Liver (tissue), 9 donors: Measurements from ENCODE around the gene FANK1. TPM values are rescaled to one million over a fixed set of nuclear protein-coding genes. Genes with fewer than 3 reads are reported as not detected.

Experiments
- DNase-seq: peaks from one replicate; pipeline ENCODE4 v3.0.0-alpha.2; 2017; ENCODE audit warnings: low spot score
- H3K27ac ChIP-seq, 2 donors: one replicate each; pipeline ENCODE4 v1.7.0; 2013; ENCODE audit warnings: inconsistent platforms in 2 of 2, low read length in 2 of 2, control low read depth in 1 of 2, low read depth in 1 of 2, mild to moderate bottlenecking in 1 of 2
- H3K27me3 ChIP-seq, 4 donors: one replicate each; pipeline versions ENCODE4 v1.6.1 to v1.7.0; 2013; ENCODE audit warnings: low read length in 3 of 4, inconsistent platforms in 1 of 4, mild to moderate bottlenecking in 1 of 4, moderate library complexity in 1 of 4; ENCODE audit not compliant: control insufficient read depth in 4 of 4, insufficient read depth in 4 of 4
- H3K36me3 ChIP-seq, 4 donors: one replicate each; pipeline versions ENCODE4 v1.6.1 to v1.7.0; 2013; ENCODE audit warnings: low read length in 3 of 4, mild to moderate bottlenecking in 3 of 4, low read depth in 1 of 4, moderate library complexity in 1 of 4; ENCODE audit not compliant: control insufficient read depth in 4 of 4, insufficient read depth in 3 of 4
- H3K4me1 ChIP-seq, 4 donors: one replicate each; pipeline versions ENCODE4 v1.6.1 to v1.7.0; 2013; ENCODE audit warnings: low read length in 3 of 4, mild to moderate bottlenecking in 3 of 4, moderate library complexity in 1 of 4; ENCODE audit not compliant: control insufficient read depth in 4 of 4, insufficient read depth in 4 of 4
- H3K4me3 ChIP-seq, 3 donors: one replicate each; pipeline versions ENCODE4 v1.6.1 to v1.7.0; 2013; ENCODE audit warnings: low read length in 3 of 3, control low read depth in 1 of 3, low read depth in 1 of 3, mild to moderate bottlenecking in 1 of 3
- H3K9ac ChIP-seq, 2 donors: one replicate each; pipeline ENCODE4 v1.7.0; 2013; ENCODE audit warnings: low read length in 2 of 2, mild to moderate bottlenecking in 2 of 2, moderate library complexity in 2 of 2, control low read depth in 1 of 2, low read depth in 1 of 2
- H3K9me3 ChIP-seq, 4 donors: one replicate each; pipeline versions ENCODE4 v1.6.1 to v1.7.0; 2013; ENCODE audit warnings: low read length in 3 of 4; ENCODE audit not compliant: control insufficient read depth in 4 of 4
- EGR1 ChIP-seq, 2 donors: IDR thresholded peaks; 2 replicates each; pipeline ENCODE4 v1.6.1; 2016 to 2018; ENCODE audit warnings: antibody characterized with exemption in 2 of 2, low read depth in 2 of 2
- FOXA1 ChIP-seq: IDR thresholded peaks from 2 replicates; pipeline ENCODE4 v1.6.1; 2016; ENCODE audit warnings: antibody characterized with exemption
- FOXA2 ChIP-seq: IDR thresholded peaks from 2 replicates; pipeline ENCODE4 v1.6.1; 2016; ENCODE audit warnings: antibody characterized with exemption
- GABPA ChIP-seq, 2 donors: IDR thresholded peaks in 1 of 2; conservative IDR thresholded peaks in 1 of 2; 2 replicates each; pipeline ENCODE4 v1.6.1; 2016; ENCODE audit warnings: antibody characterized with exemption in 2 of 2, mild to moderate bottlenecking in 1 of 2, moderate library complexity in 1 of 2
- HNF4A ChIP-seq, 2 donors: conservative IDR thresholded peaks; 2 replicates each; pipeline ENCODE4 v1.6.1; 2016; ENCODE audit warnings: antibody characterized with exemption in 2 of 2, mild to moderate bottlenecking in 2 of 2
- HNF4G ChIP-seq: IDR thresholded peaks from 2 replicates; pipeline ENCODE4 v1.6.1; 2016; ENCODE audit warnings: antibody characterized with exemption
- NR2F2 ChIP-seq: IDR thresholded peaks from 2 replicates; pipeline ENCODE4 v1.6.1; 2016; ENCODE audit warnings: antibody characterized with exemption
- RXRA ChIP-seq, 2 donors: IDR thresholded peaks; 2 replicates each; pipeline ENCODE4 v1.6.1; 2017 to 2018; ENCODE audit warnings: antibody characterized with exemption in 2 of 2, mild to moderate bottlenecking in 1 of 2
- SP1 ChIP-seq: IDR thresholded peaks from 2 replicates; pipeline ENCODE4 v1.6.1; 2018; ENCODE audit warnings: antibody characterized with exemption, mild to moderate bottlenecking
- TAF1 ChIP-seq: conservative IDR thresholded peaks from 2 replicates; pipeline ENCODE4 v1.6.1; 2016; ENCODE audit warnings: antibody characterized with exemption, mild to moderate bottlenecking
- YY1 ChIP-seq: IDR thresholded peaks from 2 replicates; pipeline ENCODE4 v1.6.1; 2016; ENCODE audit warnings: antibody characterized with exemption, mild to moderate bottlenecking
- WGBS: extraction: QIAGEN DNeasy Blood & Tissue Kit; methylation state at CpG from one replicate; pipeline ENCODE4 v1.1.7; 2013; 5-methylcytosine and 5-hydroxymethylcytosine counted together
- polyA plus RNA-seq, 2 donors: library from polyadenylated mRNA; stranded (reverse) in 1 of 2; unstranded in 1 of 2; fragments of 200-250 nt in 1 of 2; fragments of >200 nt in 1 of 2; fragmentation: Nextera tagmentation in 1 of 2; extraction: Ambion mirVana in 1 of 2; gene quantifications; one replicate each; pipeline versions ENCODE4 v1.2.1 to v1.2.3, GENCODE V29; 2013 to 2015
- total RNA-seq, 2 donors: library from RNA; depleted of rRNA; stranded (reverse); fragments of >200 nt; gene quantifications; one replicate each; pipeline ENCODE4 v1.2.3, GENCODE V29; 2014
- TF ChIP-seq, protein P1 (sequence below): IDR thresholded peaks from 2 replicates; pipeline ENCODE4 v1.6.1; 2016; ENCODE audit warnings: antibody characterized with exemption
- TF ChIP-seq, protein P2 (sequence below): fragments of 150-350 bp; IDR thresholded peaks from 2 replicates; pipeline ENCODE4 v1.5.1; 2017; ENCODE audit warnings: improper control_type of control experiment, low read depth, low read length; ENCODE audit not compliant: missing input control
- TF ChIP-seq, protein P3 (sequence below): IDR thresholded peaks from 2 replicates; pipeline ENCODE4 v1.6.1; 2016; ENCODE audit warnings: antibody characterized with exemption, mild to moderate bottlenecking
- TF ChIP-seq, protein P4 (sequence below): IDR thresholded peaks from 2 replicates; pipeline ENCODE4 v1.6.1; 2016; ENCODE audit warnings: antibody characterized with exemption
- donor health status: healthy.
- donor health status: healthy.
- donor health status: healthy.
- donor health status: healthy.
- donor health status: healthy.

The FANK1 gene
- total and polyA plus RNA-seq, 4 donors: 0.28 TPM; not detected in 3

DNA sequence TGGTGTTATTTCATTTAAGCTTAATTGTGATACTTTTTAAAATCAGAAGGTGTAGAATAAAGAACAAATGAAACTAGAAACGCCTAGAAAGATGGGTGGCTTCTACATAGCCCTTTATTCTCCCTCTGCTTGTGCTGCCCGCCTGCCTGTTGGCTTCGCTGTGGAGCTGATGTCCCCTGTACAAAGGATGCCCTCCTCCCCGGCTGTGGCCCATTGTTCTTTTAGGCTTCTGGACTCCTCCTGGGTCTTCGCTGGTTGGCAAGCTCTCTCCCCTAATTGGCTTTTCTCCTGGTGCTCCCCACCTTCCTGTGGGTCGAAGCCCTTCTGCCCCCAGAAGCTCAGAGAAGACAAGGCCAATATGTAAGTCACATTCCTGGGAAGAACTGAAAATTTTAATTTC, 98.2 kb downstream of the FANK1 start:
- no peaks in the 10 kb centered on the region for H3K4me1 ChIP-seq

DNA sequence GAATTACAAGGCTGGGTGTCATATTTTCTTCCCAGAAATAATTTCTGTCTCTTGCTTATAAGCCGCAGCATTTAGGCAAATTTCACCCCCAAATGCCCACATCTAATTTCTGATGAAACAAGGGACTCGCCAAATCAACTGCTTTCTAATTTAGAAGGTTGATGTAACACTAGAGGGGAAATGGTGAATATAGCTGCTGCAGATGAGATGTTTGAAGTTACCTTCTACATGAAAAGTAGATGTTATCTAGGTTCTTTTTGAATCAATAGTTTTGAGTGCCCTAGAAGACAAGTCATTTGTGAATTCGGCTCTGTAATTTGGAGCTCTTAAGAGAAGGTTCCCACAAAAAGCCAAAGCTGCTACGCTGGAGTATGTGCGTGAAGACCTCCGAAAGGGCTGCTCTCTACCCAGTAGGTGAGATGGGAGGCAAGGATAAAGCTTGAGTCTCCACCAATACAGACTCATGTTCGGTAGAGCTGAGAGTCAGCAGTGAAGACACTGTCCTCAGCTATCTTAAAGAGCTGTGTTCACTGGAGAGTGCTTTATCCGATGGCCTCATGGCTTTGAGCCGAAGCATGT, 99.5 kb downstream of the FANK1 start:
- Histone ChIP-seq H3K4me3 (no peak overlapping the region), H3K9me3 (no peaks in the 10 kb centered on the region), H3K27me3 (peaks cover 0 to 3% (median under 1%) of the 10 kb centered on the region in 4 donors), H3K9ac (no peak overlapping the region), H3K4me1 (no peaks in the 10 kb centered on the region), H3K36me3 (no peaks in the 10 kb centered on the region), H3K27ac (no peak overlapping the region)
- DNase-seq: no peak
- TF ChIP-seq SP1 (no peak), HNF4A (conservative IDR thresholded peaks at IDR 0.05) (no peak), HNF4G (no peak), NR2F2 (no peak), YY1 (no peak), GABPA (IDR thresholded peaks at IDR 0.05 in 1 of 2, conservative IDR thresholded peaks at IDR 0.05 in 1 of 2) (no peak)
- TF ChIP-seq, protein P1, sequence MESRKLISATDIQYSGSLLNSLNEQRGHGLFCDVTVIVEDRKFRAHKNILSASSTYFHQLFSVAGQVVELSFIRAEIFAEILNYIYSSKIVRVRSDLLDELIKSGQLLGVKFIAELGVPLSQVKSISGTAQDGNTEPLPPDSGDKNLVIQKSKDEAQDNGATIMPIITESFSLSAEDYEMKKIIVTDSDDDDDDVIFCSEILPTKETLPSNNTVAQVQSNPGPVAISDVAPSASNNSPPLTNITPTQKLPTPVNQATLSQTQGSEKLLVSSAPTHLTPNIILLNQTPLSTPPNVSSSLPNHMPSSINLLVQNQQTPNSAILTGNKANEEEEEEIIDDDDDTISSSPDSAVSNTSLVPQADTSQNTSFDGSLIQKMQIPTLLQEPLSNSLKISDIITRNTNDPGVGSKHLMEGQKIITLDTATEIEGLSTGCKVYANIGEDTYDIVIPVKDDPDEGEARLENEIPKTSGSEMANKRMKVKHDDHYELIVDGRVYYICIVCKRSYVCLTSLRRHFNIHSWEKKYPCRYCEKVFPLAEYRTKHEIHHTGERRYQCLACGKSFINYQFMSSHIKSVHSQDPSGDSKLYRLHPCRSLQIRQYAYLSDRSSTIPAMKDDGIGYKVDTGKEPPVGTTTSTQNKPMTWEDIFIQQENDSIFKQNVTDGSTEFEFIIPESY: no peak
- 87% methylated on average over 9 of the region's 9 CpGs for WGBS

More for the DNA sequence above, 98.2 kb downstream of the FANK1 start:
- Histone ChIP-seq H3K4me3 (no peak overlapping the region), H3K27me3 (peaks cover 0 to 3% (median under 1%) of the 10 kb centered on the region in 4 donors), H3K36me3 (no peaks in the 10 kb centered on the region), H3K9me3 (no peaks in the 10 kb centered on the region), H3K9ac (no peak overlapping the region), H3K27ac (no peak overlapping the region)
- TF ChIP-seq, protein P2, sequence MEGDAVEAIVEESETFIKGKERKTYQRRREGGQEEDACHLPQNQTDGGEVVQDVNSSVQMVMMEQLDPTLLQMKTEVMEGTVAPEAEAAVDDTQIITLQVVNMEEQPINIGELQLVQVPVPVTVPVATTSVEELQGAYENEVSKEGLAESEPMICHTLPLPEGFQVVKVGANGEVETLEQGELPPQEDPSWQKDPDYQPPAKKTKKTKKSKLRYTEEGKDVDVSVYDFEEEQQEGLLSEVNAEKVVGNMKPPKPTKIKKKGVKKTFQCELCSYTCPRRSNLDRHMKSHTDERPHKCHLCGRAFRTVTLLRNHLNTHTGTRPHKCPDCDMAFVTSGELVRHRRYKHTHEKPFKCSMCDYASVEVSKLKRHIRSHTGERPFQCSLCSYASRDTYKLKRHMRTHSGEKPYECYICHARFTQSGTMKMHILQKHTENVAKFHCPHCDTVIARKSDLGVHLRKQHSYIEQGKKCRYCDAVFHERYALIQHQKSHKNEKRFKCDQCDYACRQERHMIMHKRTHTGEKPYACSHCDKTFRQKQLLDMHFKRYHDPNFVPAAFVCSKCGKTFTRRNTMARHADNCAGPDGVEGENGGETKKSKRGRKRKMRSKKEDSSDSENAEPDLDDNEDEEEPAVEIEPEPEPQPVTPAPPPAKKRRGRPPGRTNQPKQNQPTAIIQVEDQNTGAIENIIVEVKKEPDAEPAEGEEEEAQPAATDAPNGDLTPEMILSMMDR: no peak
- TF ChIP-seq RXRA (IDR thresholded peaks at IDR 0.05) (no peak), FOXA1 (no peak), SP1 (no peak), NR2F2 (no peak), EGR1 (IDR thresholded peaks at IDR 0.05; ENCODE audit: low read depth in 2 of 2) (no peak), HNF4G (no peak), FOXA2 (no peak), HNF4A (conservative IDR thresholded peaks at IDR 0.05) (no peak), TAF1 (no peak)
- TF ChIP-seq, protein P1: no peak
- TF ChIP-seq, protein P3, sequence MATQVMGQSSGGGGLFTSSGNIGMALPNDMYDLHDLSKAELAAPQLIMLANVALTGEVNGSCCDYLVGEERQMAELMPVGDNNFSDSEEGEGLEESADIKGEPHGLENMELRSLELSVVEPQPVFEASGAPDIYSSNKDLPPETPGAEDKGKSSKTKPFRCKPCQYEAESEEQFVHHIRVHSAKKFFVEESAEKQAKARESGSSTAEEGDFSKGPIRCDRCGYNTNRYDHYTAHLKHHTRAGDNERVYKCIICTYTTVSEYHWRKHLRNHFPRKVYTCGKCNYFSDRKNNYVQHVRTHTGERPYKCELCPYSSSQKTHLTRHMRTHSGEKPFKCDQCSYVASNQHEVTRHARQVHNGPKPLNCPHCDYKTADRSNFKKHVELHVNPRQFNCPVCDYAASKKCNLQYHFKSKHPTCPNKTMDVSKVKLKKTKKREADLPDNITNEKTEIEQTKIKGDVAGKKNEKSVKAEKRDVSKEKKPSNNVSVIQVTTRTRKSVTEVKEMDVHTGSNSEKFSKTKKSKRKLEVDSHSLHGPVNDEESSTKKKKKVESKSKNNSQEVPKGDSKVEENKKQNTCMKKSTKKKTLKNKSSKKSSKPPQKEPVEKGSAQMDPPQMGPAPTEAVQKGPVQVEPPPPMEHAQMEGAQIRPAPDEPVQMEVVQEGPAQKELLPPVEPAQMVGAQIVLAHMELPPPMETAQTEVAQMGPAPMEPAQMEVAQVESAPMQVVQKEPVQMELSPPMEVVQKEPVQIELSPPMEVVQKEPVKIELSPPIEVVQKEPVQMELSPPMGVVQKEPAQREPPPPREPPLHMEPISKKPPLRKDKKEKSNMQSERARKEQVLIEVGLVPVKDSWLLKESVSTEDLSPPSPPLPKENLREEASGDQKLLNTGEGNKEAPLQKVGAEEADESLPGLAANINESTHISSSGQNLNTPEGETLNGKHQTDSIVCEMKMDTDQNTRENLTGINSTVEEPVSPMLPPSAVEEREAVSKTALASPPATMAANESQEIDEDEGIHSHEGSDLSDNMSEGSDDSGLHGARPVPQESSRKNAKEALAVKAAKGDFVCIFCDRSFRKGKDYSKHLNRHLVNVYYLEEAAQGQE: no peak
- TF ChIP-seq, protein P4, sequence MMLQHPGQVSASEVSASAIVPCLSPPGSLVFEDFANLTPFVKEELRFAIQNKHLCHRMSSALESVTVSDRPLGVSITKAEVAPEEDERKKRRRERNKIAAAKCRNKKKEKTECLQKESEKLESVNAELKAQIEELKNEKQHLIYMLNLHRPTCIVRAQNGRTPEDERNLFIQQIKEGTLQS: no peak
- 85% methylated on average over 6 of the region's 6 CpGs for WGBS
- no peak for DNase-seq
